Measurements from ENCODE around the gene ARRB1.

DNA sequence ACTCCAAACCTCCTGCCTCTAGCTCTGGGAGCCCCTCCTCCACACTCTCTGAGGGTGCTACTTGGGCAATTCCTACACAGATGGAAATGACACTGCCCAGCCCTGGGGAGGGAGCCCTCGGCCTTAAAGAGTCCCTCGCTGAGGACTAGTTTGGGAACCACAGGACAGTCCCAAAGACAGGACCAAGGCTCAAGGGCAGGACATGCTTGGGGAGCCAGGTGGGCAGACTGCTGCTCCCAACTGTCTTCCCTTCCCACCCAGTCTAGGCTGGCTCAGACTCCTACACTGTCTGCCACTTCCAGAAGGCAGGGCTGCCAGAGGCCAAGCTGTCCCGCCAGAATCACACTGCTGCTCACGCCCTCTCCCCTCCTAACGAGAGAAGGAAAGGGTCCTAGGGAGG lies 9.8 kb downstream of the ARRB1 start:
- TF ChIP-seq MEIS2 (IDR thresholded peaks at IDR 0.05; ENCODE audit: partially characterized antibody) = no peak
- TF ChIP-seq SIX5 (IDR thresholded peaks at IDR 0.05; ENCODE audit: borderline replicate concordance in 1 of 2, insufficient read depth in 1 of 2, low read depth in 1 of 2, low read length in 2 of 2) = no peak
- no peak for TF ChIP-seq TRIM28 (IDR thresholded peaks at IDR 0.05)
- TF ChIP-seq ZNF551 (CRISPR knock-in tag; IDR thresholded peaks at IDR 0.05) = no peak
- TF ChIP-seq EZH2 (IDR thresholded peaks at IDR 0.05; ENCODE audit: borderline replicate concordance, low read depth, low read length) = no peak
